GM12878 (cell line): Measurements from ENCODE around the gene RAI14. TPM values are rescaled to one million over a fixed set of nuclear protein-coding genes. Genes with fewer than 3 reads are reported as not detected.

Experiments used
- ATAC-seq: fragments of 200-7000 bp; cut with Tn5 transposase; 3 replicates; pipeline ENCODE4 v1.9.1; 2020; ENCODE audit warnings: mild to moderate bottlenecking, moderate library complexity
- BruUV-seq: library from RNA; stranded (reverse); fragments of 400-500 nt; replicated peaks from 2 replicates; lab custom pipeline; 2021; lab: Mats Ljungman, UMichigan
- CTCF ChIA-PET: fragments of 300-600 bp; sonication (Branson Sonifier 250); formaldehyde crosslinking; extraction: SDS; loops from one replicate; lab custom pipeline; 2021; ENCODE audit warnings: inconsistent platforms; lab: Yijun Ruan, JAX
- POLR2A ChIA-PET: fragments of 350-600 bp; formaldehyde crosslinking; extraction: SDS; loops from one replicate; lab custom pipeline; 2021; ENCODE audit warnings: inconsistent platforms; lab: Charles Lee
- RAD21 ChIA-PET: fragments of 300-600 bp; sonication (Branson Sonifier 250); formaldehyde crosslinking; loops from one replicate; lab custom pipeline; 2023; ENCODE audit warnings: antibody characterized with exemption; ENCODE audit not compliant: unreplicated experiment; lab: Charles Lee
- SMC1A ChIA-PET: fragments of 300-600 bp; sonication (Branson Sonifier 250); formaldehyde crosslinking; loops from one replicate; lab custom pipeline; 2023; ENCODE audit not compliant: unreplicated experiment, uncharacterized antibody; lab: Charles Lee
- DNase-seq: peaks from one replicate; pipeline ENCODE4 v3.0.0-alpha.2; 2011; ENCODE audit warnings: low read depth, low spot score
- FAIRE-seq: peaks from 3 replicates; lab custom pipeline; 2011; peaks lifted over from hg19 to GRCh38; lab: Jason Lieb, UNC
- H2AFZ ChIP-seq: 2 replicates; pipeline ENCODE4 v1.6.0; 2011; ENCODE audit warnings: low read depth, low read length, control low read depth; ENCODE audit not compliant: control insufficient read depth
- H3K27ac ChIP-seq: 2 replicates; pipeline ENCODE4 v1.5.1; 2011; ENCODE audit warnings: control low read depth; ENCODE audit not compliant: control insufficient read depth, insufficient read depth
- H3K27me3 ChIP-seq, 2 experiments: replicated peaks in 1 of 2; 2 replicates each; pipeline versions ENCODE4 v1.6.0 to v1.6.1; 2011; ENCODE audit warnings: low read length in 1 of 2; ENCODE audit not compliant: control insufficient read depth in 2 of 2, insufficient read depth in 2 of 2
- H3K36me3 ChIP-seq, 2 experiments: 2 replicates each; pipeline ENCODE4 v1.5.1; 2011; ENCODE audit warnings: low read length in 1 of 2; ENCODE audit not compliant: control insufficient read depth in 2 of 2, insufficient read depth in 2 of 2
- H3K4me1 ChIP-seq: 2 replicates; pipeline ENCODE4 v1.6.1; 2011; ENCODE audit warnings: mild to moderate bottlenecking, low read length, moderate library complexity, mixed read lengths; ENCODE audit not compliant: control insufficient read depth, insufficient read depth
- H3K4me2 ChIP-seq: 2 replicates; pipeline ENCODE4 v1.6.0; 2011; ENCODE audit warnings: control low read depth; ENCODE audit not compliant: control insufficient read depth, insufficient read depth
- H3K4me3 ChIP-seq: fragments of 200-600 bp; sonication (generic); 2 replicates; pipeline ENCODE4 v1.5.1; 2016
- H3K79me2 ChIP-seq: 2 replicates; pipeline ENCODE4 v1.6.0; 2011; ENCODE audit warnings: low read length; ENCODE audit not compliant: control insufficient read depth, insufficient read depth
- H3K9ac ChIP-seq: 2 replicates; pipeline ENCODE4 v1.8.0; 2011; ENCODE audit warnings: low read length, control low read depth, mixed read lengths; ENCODE audit not compliant: control insufficient read depth, insufficient read depth
- H3K9me3 ChIP-seq: replicated peaks from 3 replicates; pipeline ENCODE4 v1.5.1; 2011; ENCODE audit warnings: mild to moderate bottlenecking, low read length; ENCODE audit not compliant: control insufficient read depth, insufficient read depth
- H4K20me1 ChIP-seq: 2 replicates; pipeline ENCODE4 v1.6.0; 2011; ENCODE audit not compliant: control insufficient read depth, insufficient read depth
- CEBPB ChIP-seq, 2 experiments: fragments of 150-350 bp in 1 of 2; IDR thresholded peaks; 2 replicates each; pipeline ENCODE4 v1.6.1; 2012 to 2014; ENCODE audit warnings: low read depth in 2 of 2, low read length in 2 of 2, borderline replicate concordance in 1 of 2, inconsistent platforms in 1 of 2
- ELK1 ChIP-seq: IDR thresholded peaks from 2 replicates; pipeline ENCODE4 v1.6.1; 2012; ENCODE audit warnings: low read depth, low read length, improper control_type of control experiment
- FOXK2 ChIP-seq: fragments of 450-650 bp; IDR thresholded peaks from 2 replicates; pipeline ENCODE4 v1.6.1; 2017; ENCODE audit warnings: mild to moderate bottlenecking, moderate library complexity
- GATAD2B ChIP-seq: fragments of 450-650 bp; conservative IDR thresholded peaks from 2 replicates; pipeline ENCODE4 v1.6.1; 2017; ENCODE audit warnings: low read depth, mild to moderate bottlenecking, moderate library complexity
- MEF2A ChIP-seq: IDR thresholded peaks from 2 replicates; pipeline ENCODE4 v1.6.1; 2011; ENCODE audit warnings: low read depth, mild to moderate bottlenecking, low read length, moderate library complexity; ENCODE audit not compliant: insufficient read depth
- NR2C1 ChIP-seq: fragments of 450-650 bp; IDR thresholded peaks from 2 replicates; pipeline ENCODE4 v1.6.1; 2017; ENCODE audit warnings: antibody characterized with exemption, mild to moderate bottlenecking, moderate library complexity
- PAX8 ChIP-seq: fragments of 450-650 bp; IDR thresholded peaks from 2 replicates; pipeline ENCODE4 v1.6.1; 2017; ENCODE audit warnings: mild to moderate bottlenecking, moderate library complexity
- SMARCA5 ChIP-seq: fragments of 450-650 bp; IDR thresholded peaks from 2 replicates; pipeline ENCODE4 v1.6.1; 2017; ENCODE audit warnings: mild to moderate bottlenecking
- SUPT20H ChIP-seq: IDR thresholded peaks from 2 replicates; pipeline ENCODE4 v1.6.1; 2011; ENCODE audit warnings: low read depth, mild to moderate bottlenecking, low read length, moderate library complexity, borderline replicate concordance; ENCODE audit not compliant: control insufficient read depth
- ZNF207 ChIP-seq: fragments of 450-650 bp; IDR thresholded peaks from 2 replicates; pipeline ENCODE4 v1.6.1; 2014; ENCODE audit warnings: antibody characterized with exemption, mild to moderate bottlenecking, borderline replicate concordance
- ZNF24 ChIP-seq: fragments of 450-650 bp; IDR thresholded peaks from 2 replicates; pipeline ENCODE4 v1.6.1; 2017; ENCODE audit warnings: antibody characterized with exemption, mild to moderate bottlenecking
- WGBS: methylation state at CpG from one replicate; pipeline ENCODE4 v1.1.6; 2016; ENCODE audit warnings: low lambda C conversion rate; ENCODE audit not compliant: insufficient replicate concordance, insufficient coverage; ENCODE audit errors: missing lambda C conversion rate; 5-methylcytosine and 5-hydroxymethylcytosine counted together
- in situ Hi-C: fragments of 300-500 bp; cut with MboI; formaldehyde crosslinking; loops from 9 replicates; pipeline ENCODE4 v1.14.3; 2018; ENCODE audit warnings: mixed read lengths
- intact Hi-C: fragments of 100-400 bp; cut with micrococcal nuclease; formaldehyde crosslinking; loops from one replicate; pipeline ENCODE4 v1.14.2; 2022; ENCODE audit not compliant: unreplicated experiment
- polyA plus RNA-seq, 11 experiments: library from polyadenylated mRNA; depleted of rRNA in 4 of 11; unstranded in 6 of 11; stranded (reverse) in 5 of 11; fragments of >200 nt; fragmentation: Nextera tagmentation in 4 of 11; fragmentation: Illumina TruSeq in 1 of 11; extraction: Ambion mirVana in 4 of 11; extraction: Trizol in 1 of 11; gene quantifications; 1 replicate in 1 of 11; 2 replicates in 10 of 11; pipeline versions ENCODE4 v1.2.1 to v1.2.3, GENCODE V29; 2011 to 2016; ENCODE audit warnings: inconsistent platforms in 2 of 11, missing spikeins in 2 of 11, low read depth in 1 of 11
- total RNA-seq, 4 experiments: library from RNA; depleted of rRNA in 3 of 4; stranded (reverse); fragments of >200 nt in 3 of 4; fragmentation: Illumina TruSeq in 1 of 4; extraction: Trizol in 1 of 4; gene quantifications; 2 replicates each; pipeline versions ENCODE4 v1.2.1 to v1.2.3, GENCODE V29; 2013 to 2021
- TF ChIP-seq, protein P1 (sequence below): fragments of 450-650 bp; formaldehyde crosslinking; IDR thresholded peaks from 2 replicates; pipeline ENCODE4 v1.4.0; 2022; ENCODE audit warnings: mild to moderate bottlenecking, moderate library complexity
- TF ChIP-seq, protein P2 (sequence below): fragments of 150-350 bp; IDR thresholded peaks from 2 replicates; pipeline ENCODE4 v1.6.1; 2016; ENCODE audit warnings: low read depth, low read length

The RAI14 gene
- total and polyA plus RNA-seq, 10 of the 15 experiments (the other 5 are each of a cell fraction or from before 2014, with no cell fraction given) = 0.18 to 4.6 (median 1.9) TPM

GRCh38 chr5:34818717-34819116 is 162.6 kb downstream of the RAI14 start:
- in situ Hi-C loops = no loop called here
- 48% methylated on average over 3 of the region's 3 CpGs for WGBS
- TF ChIP-seq, protein P1, sequence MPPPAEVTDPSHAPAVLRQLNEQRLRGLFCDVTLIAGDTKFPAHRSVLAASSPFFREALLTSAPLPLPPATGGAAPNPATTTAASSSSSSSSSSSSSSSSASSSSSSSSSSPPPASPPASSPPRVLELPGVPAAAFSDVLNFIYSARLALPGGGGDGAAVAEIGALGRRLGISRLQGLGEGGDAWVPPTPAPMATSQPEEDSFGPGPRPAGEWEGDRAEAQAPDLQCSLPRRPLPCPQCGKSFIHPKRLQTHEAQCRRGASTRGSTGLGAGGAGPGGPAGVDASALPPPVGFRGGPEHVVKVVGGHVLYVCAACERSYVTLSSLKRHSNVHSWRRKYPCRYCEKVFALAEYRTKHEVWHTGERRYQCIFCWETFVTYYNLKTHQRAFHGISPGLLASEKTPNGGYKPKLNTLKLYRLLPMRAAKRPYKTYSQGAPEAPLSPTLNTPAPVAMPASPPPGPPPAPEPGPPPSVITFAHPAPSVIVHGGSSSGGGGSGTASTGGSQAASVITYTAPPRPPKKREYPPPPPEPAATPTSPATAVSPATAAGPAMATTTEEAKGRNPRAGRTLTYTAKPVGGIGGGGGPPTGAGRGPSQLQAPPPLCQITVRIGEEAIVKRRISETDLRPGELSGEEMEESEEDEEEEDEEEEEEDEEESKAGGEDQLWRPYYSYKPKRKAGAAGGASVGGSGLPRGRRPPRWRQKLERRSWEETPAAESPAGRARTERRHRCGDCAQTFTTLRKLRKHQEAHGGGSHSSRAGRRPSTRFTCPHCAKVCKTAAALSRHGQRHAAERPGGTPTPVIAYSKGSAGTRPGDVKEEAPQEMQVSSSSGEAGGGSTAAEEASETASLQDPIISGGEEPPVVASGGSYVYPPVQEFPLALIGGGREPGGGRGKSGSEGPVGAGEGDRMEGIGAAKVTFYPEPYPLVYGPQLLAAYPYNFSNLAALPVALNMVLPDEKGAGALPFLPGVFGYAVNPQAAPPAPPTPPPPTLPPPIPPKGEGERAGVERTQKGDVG (CRISPR knock-in tag) = no peak
- TF ChIP-seq FOXK2 (no peak), ELK1 (no peak), ZNF24 (no peak), SUPT20H (no peak), PAX8 (no peak), CEBPB (IDR thresholded peaks at IDR 0.05; ENCODE audit: borderline replicate concordance in 1 of 2, low read depth in 2 of 2, low read length in 2 of 2) (no peak), ZNF207 (no peak), GATAD2B (no peak), NR2C1 (no peak), MEF2A (no peak), SMARCA5 (no peak)
- TF ChIP-seq, protein P2, sequence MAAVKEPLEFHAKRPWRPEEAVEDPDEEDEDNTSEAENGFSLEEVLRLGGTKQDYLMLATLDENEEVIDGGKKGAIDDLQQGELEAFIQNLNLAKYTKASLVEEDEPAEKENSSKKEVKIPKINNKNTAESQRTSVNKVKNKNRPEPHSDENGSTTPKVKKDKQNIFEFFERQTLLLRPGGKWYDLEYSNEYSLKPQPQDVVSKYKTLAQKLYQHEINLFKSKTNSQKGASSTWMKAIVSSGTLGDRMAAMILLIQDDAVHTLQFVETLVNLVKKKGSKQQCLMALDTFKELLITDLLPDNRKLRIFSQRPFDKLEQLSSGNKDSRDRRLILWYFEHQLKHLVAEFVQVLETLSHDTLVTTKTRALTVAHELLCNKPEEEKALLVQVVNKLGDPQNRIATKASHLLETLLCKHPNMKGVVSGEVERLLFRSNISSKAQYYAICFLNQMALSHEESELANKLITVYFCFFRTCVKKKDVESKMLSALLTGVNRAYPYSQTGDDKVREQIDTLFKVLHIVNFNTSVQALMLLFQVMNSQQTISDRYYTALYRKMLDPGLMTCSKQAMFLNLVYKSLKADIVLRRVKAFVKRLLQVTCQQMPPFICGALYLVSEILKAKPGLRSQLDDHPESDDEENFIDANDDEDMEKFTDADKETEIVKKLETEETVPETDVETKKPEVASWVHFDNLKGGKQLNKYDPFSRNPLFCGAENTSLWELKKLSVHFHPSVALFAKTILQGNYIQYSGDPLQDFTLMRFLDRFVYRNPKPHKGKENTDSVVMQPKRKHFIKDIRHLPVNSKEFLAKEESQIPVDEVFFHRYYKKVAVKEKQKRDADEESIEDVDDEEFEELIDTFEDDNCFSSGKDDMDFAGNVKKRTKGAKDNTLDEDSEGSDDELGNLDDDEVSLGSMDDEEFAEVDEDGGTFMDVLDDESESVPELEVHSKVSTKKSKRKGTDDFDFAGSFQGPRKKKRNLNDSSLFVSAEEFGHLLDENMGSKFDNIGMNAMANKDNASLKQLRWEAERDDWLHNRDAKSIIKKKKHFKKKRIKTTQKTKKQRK = no peak
- TF ChIP-seq, all 136 proteins: peak for 0
- H3K79me2 ChIP-seq = no peaks in the 10 kb centered on the region
- no peaks in the 10 kb centered on the region for H3K4me1 ChIP-seq
- RAD21 ChIA-PET = no interaction called here
- no peak for ATAC-seq
- no TSS peak for BruUV-seq
- H3K4me2 ChIP-seq = no peak overlapping the region
- DNase-seq = no peak
- SMC1A ChIA-PET = interaction anchor here (0.7 to 1.1 kb wide), 3 partner anchors 9 to 145 kb away, joined by 3 to 4 read pairs (median 3); no protein-coding TSS in a partner anchor
- no peaks in the 10 kb centered on the region for H4K20me1 ChIP-seq
- H2AFZ ChIP-seq = no peak overlapping the region
- no peaks in the 10 kb centered on the region for H3K9me3 ChIP-seq
- POLR2A ChIA-PET = no interaction called here
- no peak for FAIRE-seq
- no peaks in the 10 kb centered on the region for H3K27me3 ChIP-seq
- no peaks in the 10 kb centered on the region for H3K36me3 ChIP-seq
- CTCF ChIA-PET = interaction anchor here (0.8 kb wide), 1 partner anchor 30 kb away, joined by 3 read pairs; no protein-coding TSS in a partner anchor
- H3K27ac ChIP-seq = no peak overlapping the region
- H3K9ac ChIP-seq = no peak overlapping the region
- intact Hi-C loops = no loop called here
- no peak overlapping the region for H3K4me3 ChIP-seq
